Body of pancreas (tissue), 4 donors: ENCODE measurements around the gene ILRUN.

Experiments used
- POLR2A ChIP-seq, 3 donors: fragments of 450-650 bp; IDR thresholded peaks; one replicate each; pipeline ENCODE4 v1.6.1; 2016; ENCODE audit warnings: antibody characterized with exemption in 3 of 3, mild to moderate bottlenecking in 2 of 3
- TF ChIP-seq, protein P1 (sequence below), 7 experiments: fragments of 450-650 bp in 4 of 7; fragments of 200-600 bp in 3 of 7; sonication (generic) in 3 of 7; IDR thresholded peaks; one replicate each; pipeline ENCODE4 v1.5.1; 2016 to 2019; ENCODE audit warnings: antibody characterized with exemption in 7 of 7

- TF ChIP-seq POLR2A (IDR thresholded peaks at IDR 0.05): peak in 1 of 3 donors; percentile 55
- TF ChIP-seq, protein P1, sequence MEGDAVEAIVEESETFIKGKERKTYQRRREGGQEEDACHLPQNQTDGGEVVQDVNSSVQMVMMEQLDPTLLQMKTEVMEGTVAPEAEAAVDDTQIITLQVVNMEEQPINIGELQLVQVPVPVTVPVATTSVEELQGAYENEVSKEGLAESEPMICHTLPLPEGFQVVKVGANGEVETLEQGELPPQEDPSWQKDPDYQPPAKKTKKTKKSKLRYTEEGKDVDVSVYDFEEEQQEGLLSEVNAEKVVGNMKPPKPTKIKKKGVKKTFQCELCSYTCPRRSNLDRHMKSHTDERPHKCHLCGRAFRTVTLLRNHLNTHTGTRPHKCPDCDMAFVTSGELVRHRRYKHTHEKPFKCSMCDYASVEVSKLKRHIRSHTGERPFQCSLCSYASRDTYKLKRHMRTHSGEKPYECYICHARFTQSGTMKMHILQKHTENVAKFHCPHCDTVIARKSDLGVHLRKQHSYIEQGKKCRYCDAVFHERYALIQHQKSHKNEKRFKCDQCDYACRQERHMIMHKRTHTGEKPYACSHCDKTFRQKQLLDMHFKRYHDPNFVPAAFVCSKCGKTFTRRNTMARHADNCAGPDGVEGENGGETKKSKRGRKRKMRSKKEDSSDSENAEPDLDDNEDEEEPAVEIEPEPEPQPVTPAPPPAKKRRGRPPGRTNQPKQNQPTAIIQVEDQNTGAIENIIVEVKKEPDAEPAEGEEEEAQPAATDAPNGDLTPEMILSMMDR (IDR thresholded peaks at IDR 0.05): no peak
Measured at GRCh38 chr6:34696189-34696738, 303 bp downstream of the ILRUN start.
